ENCODE results near the gene PTPN14. TPM values are rescaled to one million over a fixed set of nuclear protein-coding genes. Genes with fewer than 3 reads are reported as not detected.

The PTPN14 gene
- total and polyA plus RNA-seq, 5 donors: 4.7 to 35.1 (median 17.7) TPM

DNA sequence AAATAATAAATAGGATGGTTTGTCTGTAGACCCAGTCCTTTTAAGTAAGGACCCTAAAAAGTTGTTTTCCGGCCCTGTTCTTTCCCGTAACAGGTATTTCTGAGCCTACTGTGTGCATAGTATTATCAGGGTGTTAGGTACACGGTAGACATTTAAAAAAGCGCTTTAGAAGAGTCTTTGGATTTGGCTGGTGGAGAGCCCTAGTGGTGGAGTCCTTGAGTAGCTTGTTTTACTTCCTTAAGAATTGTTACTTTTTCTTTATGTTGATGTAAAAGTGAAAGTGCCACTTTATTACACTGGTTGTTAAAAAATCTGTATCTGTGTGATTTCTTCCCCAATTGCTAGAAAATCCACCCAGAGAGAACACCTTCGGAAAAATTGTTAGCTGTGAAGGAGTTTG lies 233.7 kb downstream of the PTPN14 start:
- Histone ChIP-seq H3K4me1 (ENCODE audit: control insufficient read depth, insufficient read depth, low read length) (peaks cover 2% of the 10 kb centered on the region), H3K9me3 (ENCODE audit: control insufficient read depth, low read length) (no peaks in the 10 kb centered on the region), H3K4me3 (ENCODE audit: low read length) (no peak overlapping the region), H3K27me3 (ENCODE audit: control insufficient read depth, insufficient read depth) (no peaks in the 10 kb centered on the region), H3K27ac (ENCODE audit: low read length) (no peak overlapping the region)
- WGBS: 82% methylated on average over 5 of the region's 5 CpGs
- DNase-seq: no peak
- ATAC-seq: no peak
- intact Hi-C loops (cut with DNase I): no loop called here

DNA sequence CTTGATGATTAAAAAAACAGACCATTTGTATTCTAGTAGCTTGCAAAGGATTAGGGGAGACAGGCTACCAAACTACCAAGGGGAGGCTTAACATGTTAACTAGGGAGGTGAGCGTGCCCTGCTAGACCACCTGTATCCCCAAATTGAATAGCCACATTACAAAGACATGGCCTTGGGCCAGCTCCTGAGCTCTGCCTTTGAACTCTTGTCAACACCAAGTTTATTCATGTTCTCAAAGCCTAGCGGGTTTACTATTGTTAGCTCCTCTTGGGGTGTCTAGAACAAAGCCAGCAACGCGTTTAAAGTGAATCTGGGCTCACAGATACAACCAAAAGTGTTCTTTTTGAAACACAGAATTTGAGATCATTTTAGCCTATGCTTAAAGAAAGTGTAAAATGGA lies 234.1 kb downstream of the PTPN14 start:
- H3K27me3 ChIP-seq (ENCODE audit: control insufficient read depth, insufficient read depth): no peaks in the 10 kb centered on the region
- peaks cover 2% of the 10 kb centered on the region for H3K4me1 ChIP-seq (ENCODE audit: control insufficient read depth, insufficient read depth, low read length)
- no peak overlapping the region for H3K27ac ChIP-seq (ENCODE audit: low read length)
- ATAC-seq (no peak), DNase-seq (no peak)
- no peak overlapping the region for H3K4me3 ChIP-seq (ENCODE audit: low read length)
- H3K9me3 ChIP-seq (ENCODE audit: control insufficient read depth, low read length): no peaks in the 10 kb centered on the region
- WGBS: 76% methylated on average over 4 of the region's 4 CpGs
- intact Hi-C loops (cut with DNase I): no loop called here

DNA sequence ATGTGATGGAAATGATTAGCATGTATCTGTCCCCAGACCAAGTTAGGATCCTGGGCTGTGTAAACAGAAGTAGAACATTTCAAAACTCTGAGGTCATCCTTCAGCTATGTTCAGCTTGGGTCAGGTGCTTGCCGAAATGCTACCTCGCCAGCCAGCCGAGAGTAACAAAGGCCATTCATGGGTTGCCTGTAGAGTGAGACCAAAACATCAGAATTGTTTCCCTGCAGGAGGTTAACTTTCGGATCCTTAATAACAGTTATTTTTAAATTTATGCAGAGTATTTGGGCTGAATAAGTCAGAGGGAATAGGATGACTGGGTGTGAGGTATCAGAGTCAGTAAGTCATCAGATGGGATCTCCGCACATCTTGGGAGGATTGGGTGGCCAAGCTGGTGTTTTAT lies 234.8 kb downstream of the PTPN14 start:
- intact Hi-C loops (cut with DNase I): no loop called here
- DNase-seq (no peak), ATAC-seq (peak in 1 of 2 donors; percentile 26)
- peaks cover 2% of the 10 kb centered on the region for H3K4me1 ChIP-seq (ENCODE audit: control insufficient read depth, insufficient read depth, low read length)
- WGBS: 88% methylated on average over 5 of the region's 5 CpGs
- H3K27me3 ChIP-seq (ENCODE audit: control insufficient read depth, insufficient read depth): no peaks in the 10 kb centered on the region
- no peak overlapping the region for H3K4me3 ChIP-seq (ENCODE audit: low read length)
- no peaks in the 10 kb centered on the region for H3K9me3 ChIP-seq (ENCODE audit: control insufficient read depth, low read length)
- no peak overlapping the region for H3K27ac ChIP-seq (ENCODE audit: low read length)

DNA sequence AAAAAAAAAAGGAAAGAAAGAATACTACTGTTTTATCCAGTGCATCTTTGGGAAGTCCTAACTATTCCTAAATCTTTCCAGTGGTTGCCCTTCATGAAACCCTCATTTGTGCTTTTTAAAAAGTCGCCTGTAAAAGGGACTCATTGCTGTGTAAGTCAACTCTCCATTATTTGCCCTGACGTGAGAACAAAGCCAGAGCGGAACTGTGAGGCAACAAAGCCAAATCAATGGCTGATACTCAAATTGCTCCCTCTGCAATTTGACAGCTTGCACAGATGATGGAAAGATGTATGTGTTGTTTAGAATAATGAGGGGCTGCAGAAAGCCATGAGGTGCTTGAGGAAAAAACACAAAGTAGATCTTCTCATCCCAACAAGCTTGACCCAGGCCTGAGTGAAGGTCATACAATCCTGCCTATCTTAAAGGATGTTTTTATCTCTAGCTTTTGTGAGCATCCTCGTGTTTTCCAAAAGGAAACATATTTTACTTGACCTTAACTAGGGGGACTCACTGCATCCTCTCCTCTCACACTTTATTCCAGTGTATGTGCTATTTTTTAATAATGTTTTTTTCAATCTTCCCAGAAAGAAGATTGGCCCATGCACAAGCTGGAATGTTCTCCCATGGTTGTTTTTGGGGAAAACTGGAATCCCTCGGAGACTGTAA lies 237.1 kb downstream of the PTPN14 start:
- Histone ChIP-seq H3K4me3 (ENCODE audit: low read length) (no peak overlapping the region), H3K27me3 (ENCODE audit: control insufficient read depth, insufficient read depth) (no peaks in the 10 kb centered on the region), H3K4me1 (ENCODE audit: control insufficient read depth, insufficient read depth, low read length) (peaks cover 2% of the 10 kb centered on the region), H3K27ac (ENCODE audit: low read length) (no peak overlapping the region), H3K9me3 (ENCODE audit: control insufficient read depth, low read length) (no peaks in the 10 kb centered on the region)
- intact Hi-C loops (cut with DNase I): no loop called here
- ATAC-seq (no peak), DNase-seq (no peak)
- WGBS: 82% methylated on average over 5 of the region's 5 CpGs

DNA sequence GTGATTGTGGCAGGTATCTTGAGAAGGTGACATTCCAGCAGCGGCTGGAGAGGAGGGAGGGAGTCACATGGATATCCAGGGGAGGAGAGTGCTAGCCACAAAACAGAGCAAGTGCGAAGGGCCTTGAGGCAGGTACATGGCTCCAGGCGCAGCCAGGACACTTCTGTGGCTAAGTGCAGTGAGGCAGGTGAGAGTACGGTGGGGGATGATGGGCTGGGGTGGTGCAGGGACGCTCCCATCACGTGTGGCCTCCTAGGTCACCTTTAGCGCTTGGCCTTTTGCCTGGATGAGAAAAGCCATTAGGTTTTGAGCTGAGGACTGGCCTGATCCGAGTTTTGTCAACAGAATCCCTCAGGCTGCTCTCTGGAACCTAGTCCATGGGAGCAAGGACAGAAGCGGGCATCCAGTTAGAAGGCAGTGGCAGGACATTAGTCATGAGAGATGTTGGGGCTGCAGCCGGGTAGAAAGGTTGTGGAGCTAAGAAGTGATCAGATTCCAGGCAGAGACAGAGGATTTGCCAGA lies 238.8 kb downstream of the PTPN14 start:
- no peak for ATAC-seq
- Histone ChIP-seq H3K27me3 (ENCODE audit: control insufficient read depth, insufficient read depth) (no peaks in the 10 kb centered on the region), H3K4me1 (ENCODE audit: control insufficient read depth, insufficient read depth, low read length) (peaks cover 2% of the 10 kb centered on the region), H3K9me3 (ENCODE audit: control insufficient read depth, low read length) (no peaks in the 10 kb centered on the region), H3K27ac (ENCODE audit: low read length) (no peak overlapping the region), H3K4me3 (ENCODE audit: low read length) (no peak overlapping the region)
- intact Hi-C loops (cut with DNase I): no loop called here
- DNase-seq: no peak
- 88% methylated on average over 10 of the region's 10 CpGs for WGBS

- no peaks in the 10 kb centered on the region for H3K9me3 ChIP-seq (ENCODE audit: control insufficient read depth, low read length)
- ATAC-seq (no peak), DNase-seq (no peak)
- intact Hi-C loops (cut with DNase I): no loop called here
- H3K4me3 ChIP-seq (ENCODE audit: low read length): no peak overlapping the region
- no peaks in the 10 kb centered on the region for H3K27me3 ChIP-seq (ENCODE audit: control insufficient read depth, insufficient read depth)
- H3K4me1 ChIP-seq (ENCODE audit: control insufficient read depth, insufficient read depth, low read length): peaks cover 2% of the 10 kb centered on the region
- 77% methylated on average over 11 of the region's 11 CpGs for WGBS
- H3K27ac ChIP-seq (ENCODE audit: low read length): no peak overlapping the region
Measured at GRCh38 chr1:214310777-214311690, 240.4 kb downstream of the PTPN14 start.

DNA sequence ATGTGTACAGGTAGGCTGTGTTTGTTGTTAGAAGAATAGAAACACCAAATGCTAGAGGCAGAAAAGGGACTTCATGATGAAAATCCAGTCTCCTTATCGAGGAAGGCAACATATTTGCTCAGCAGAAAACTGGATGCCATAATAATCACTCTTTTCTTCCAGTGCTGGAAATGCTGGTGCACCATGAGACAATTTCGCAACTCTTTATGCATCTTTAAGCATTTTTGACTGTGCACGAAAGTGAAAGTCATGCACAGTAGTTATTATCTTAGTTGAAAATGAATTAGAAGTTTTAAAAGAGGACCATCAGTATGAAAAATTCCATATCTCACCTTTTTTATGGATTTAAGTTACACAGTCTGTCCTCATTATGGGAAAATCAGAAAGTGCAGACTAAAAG lies 241.4 kb downstream of the PTPN14 start:
- H3K4me1 ChIP-seq (ENCODE audit: control insufficient read depth, insufficient read depth, low read length): peaks cover 2% of the 10 kb centered on the region
- no peak for DNase-seq
- no peaks in the 10 kb centered on the region for H3K27me3 ChIP-seq (ENCODE audit: control insufficient read depth, insufficient read depth)
- no peaks in the 10 kb centered on the region for H3K9me3 ChIP-seq (ENCODE audit: control insufficient read depth, low read length)
- no peak overlapping the region for H3K4me3 ChIP-seq (ENCODE audit: low read length)
- no peak overlapping the region for H3K27ac ChIP-seq (ENCODE audit: low read length)
- ATAC-seq: no peak
- intact Hi-C loops (cut with DNase I): no loop called here
- 71% methylated on average over 3 of the region's 3 CpGs for WGBS

GRCh38 chr1:214306269-214306668 lies 245.1 kb downstream of the PTPN14 start:
- no peaks in the 10 kb centered on the region for H3K27me3 ChIP-seq (ENCODE audit: control insufficient read depth, insufficient read depth)
- DNase-seq (no peak), ATAC-seq (no peak)
- intact Hi-C loops (cut with DNase I): no loop called here
- H3K4me3 ChIP-seq (ENCODE audit: low read length): no peak overlapping the region
- 93% methylated on average over 6 of the region's 6 CpGs for WGBS
- H3K9me3 ChIP-seq (ENCODE audit: control insufficient read depth, low read length): no peaks in the 10 kb centered on the region
- H3K27ac ChIP-seq (ENCODE audit: low read length): no peak overlapping the region
- no peaks in the 10 kb centered on the region for H3K4me1 ChIP-seq (ENCODE audit: control insufficient read depth, insufficient read depth, low read length)

GRCh38 chr1:214305164-214305751 lies 246.1 kb downstream of the PTPN14 start:
- ATAC-seq (peak in 1 of 2 donors; percentile 11), DNase-seq (no peak)
- Histone ChIP-seq H3K27me3 (ENCODE audit: control insufficient read depth, insufficient read depth) (no peaks in the 10 kb centered on the region), H3K4me1 (ENCODE audit: control insufficient read depth, insufficient read depth, low read length) (no peaks in the 10 kb centered on the region), H3K9me3 (ENCODE audit: control insufficient read depth, low read length) (no peaks in the 10 kb centered on the region), H3K4me3 (ENCODE audit: low read length) (no peak overlapping the region), H3K27ac (ENCODE audit: low read length) (no peak overlapping the region)
- WGBS: 95% methylated on average over 9 of the region's 9 CpGs
- intact Hi-C loops (cut with DNase I): no loop called here

- intact Hi-C loops (cut with DNase I): no loop called here
- DNase-seq: peak in 2 of 3 donors; percentile 37 to 49
- WGBS: 40% methylated on average over 25 of the region's 25 CpGs
- no peak for ATAC-seq
- Histone ChIP-seq H3K9me3 (ENCODE audit: control insufficient read depth, low read length) (no peaks in the 10 kb centered on the region), H3K27me3 (ENCODE audit: control insufficient read depth, insufficient read depth) (no peaks in the 10 kb centered on the region), H3K27ac (ENCODE audit: low read length) (no peak overlapping the region), H3K4me1 (ENCODE audit: control insufficient read depth, insufficient read depth, low read length) (no peaks in the 10 kb centered on the region), H3K4me3 (ENCODE audit: low read length) (no peak overlapping the region)
Measured at GRCh38 chr1:214303141-214303930, 248.1 kb downstream of the PTPN14 start.
